HEK293 (cell line): ENCODE measurements around the gene HOXB9.

ENCODE experiments used
- EGR2 ChIP-seq: fragments of 450-650 bp; formaldehyde crosslinking; IDR thresholded peaks from 2 replicates; pipeline ENCODE4 v1.5.1; 2016; ENCODE audit warnings: low read depth, missing biosample characterization, missing genetic modification characterization
- KLF17 ChIP-seq: fragments of 450-650 bp; formaldehyde crosslinking; IDR thresholded peaks from 2 replicates; pipeline ENCODE4 v1.5.1; 2016; ENCODE audit warnings: missing biosample characterization, missing genetic modification characterization
- KLF8 ChIP-seq: fragments of 450-650 bp; formaldehyde crosslinking; IDR thresholded peaks from 2 replicates; pipeline ENCODE4 v1.5.1; 2016; ENCODE audit warnings: missing biosample characterization, missing genetic modification characterization
- SCRT2 ChIP-seq: fragments of 450-650 bp; formaldehyde crosslinking; IDR thresholded peaks from 2 replicates; pipeline ENCODE4 v1.5.1; 2016; ENCODE audit warnings: missing biosample characterization, missing genetic modification characterization
- ZBTB17 ChIP-seq: fragments of 450-650 bp; formaldehyde crosslinking; IDR thresholded peaks from 2 replicates; pipeline ENCODE4 v1.5.1; 2016; ENCODE audit warnings: missing biosample characterization, missing genetic modification characterization
- ZNF146 ChIP-seq: fragments of 450-650 bp; formaldehyde crosslinking; IDR thresholded peaks from 2 replicates; pipeline ENCODE4 v1.5.1; 2016; ENCODE audit warnings: missing biosample characterization, missing genetic modification characterization
- ZNF148 ChIP-seq: fragments of 450-650 bp; formaldehyde crosslinking; IDR thresholded peaks from 2 replicates; pipeline ENCODE4 v1.5.0; 2017; ENCODE audit warnings: missing biosample characterization, missing genetic modification characterization, borderline replicate concordance
- ZNF202 ChIP-seq: fragments of 450-650 bp; formaldehyde crosslinking; IDR thresholded peaks from 2 replicates; pipeline ENCODE4 v1.5.1; 2016; ENCODE audit warnings: missing biosample characterization, missing genetic modification characterization, borderline replicate concordance
- ZNF274 ChIP-seq, 2 experiments: fragments of 200-500 bp in 1 of 2; fragments of 450-650 bp in 1 of 2; sonication (Bioruptor generic) in 1 of 2; formaldehyde crosslinking in 1 of 2; IDR thresholded peaks; 2 replicates each; pipeline versions ENCODE4 v1.5.1 to v1.6.1; 2014 to 2016; ENCODE audit warnings: borderline replicate concordance in 1 of 2, inconsistent platforms in 1 of 2, low read length in 1 of 2, missing biosample characterization in 1 of 2, missing genetic modification characterization in 1 of 2
- ZNF324 ChIP-seq: fragments of 450-650 bp; formaldehyde crosslinking; IDR thresholded peaks from 2 replicates; pipeline ENCODE4 v1.5.1; 2016; ENCODE audit warnings: missing biosample characterization, missing genetic modification characterization
- ZNF404 ChIP-seq: fragments of 450-650 bp; formaldehyde crosslinking; IDR thresholded peaks from 2 replicates; pipeline ENCODE4 v1.5.1; 2017; ENCODE audit warnings: missing biosample characterization, missing genetic modification characterization
- ZNF426 ChIP-seq: fragments of 450-650 bp; formaldehyde crosslinking; IDR thresholded peaks from 2 replicates; pipeline ENCODE4 v1.5.1; 2017; ENCODE audit warnings: missing biosample characterization, missing genetic modification characterization, mild to moderate bottlenecking, inconsistent platforms, moderate library complexity
- ZNF510 ChIP-seq: fragments of 450-650 bp; formaldehyde crosslinking; IDR thresholded peaks from 2 replicates; pipeline ENCODE4 v1.5.1; 2018; ENCODE audit warnings: mild to moderate bottlenecking, missing genetic modification characterization, missing biosample characterization; ENCODE audit not compliant: insufficient replicate concordance
- ZNF514 ChIP-seq: fragments of 450-650 bp; formaldehyde crosslinking; IDR thresholded peaks from 2 replicates; pipeline ENCODE4 v1.5.1; 2016; ENCODE audit warnings: missing biosample characterization, missing genetic modification characterization
- ZNF558 ChIP-seq: fragments of 450-650 bp; formaldehyde crosslinking; IDR thresholded peaks from 2 replicates; pipeline ENCODE4 v1.5.1; 2016; ENCODE audit warnings: missing biosample characterization, missing genetic modification characterization
- ZNF571 ChIP-seq: fragments of 450-650 bp; formaldehyde crosslinking; IDR thresholded peaks from 2 replicates; pipeline ENCODE4 v1.5.0; 2017; ENCODE audit warnings: missing biosample characterization, missing genetic modification characterization
- ZNF600 ChIP-seq: fragments of 450-650 bp; formaldehyde crosslinking; IDR thresholded peaks from 2 replicates; pipeline ENCODE4 v1.5.1; 2016; ENCODE audit warnings: missing biosample characterization, missing genetic modification characterization
- ZNF623 ChIP-seq: fragments of 450-650 bp; formaldehyde crosslinking; IDR thresholded peaks from 2 replicates; pipeline ENCODE4 v1.5.1; 2016; ENCODE audit warnings: missing biosample characterization, missing genetic modification characterization
- ZNF624 ChIP-seq: fragments of 450-650 bp; formaldehyde crosslinking; IDR thresholded peaks from 2 replicates; pipeline ENCODE4 v1.5.1; 2017; ENCODE audit warnings: missing biosample characterization, missing genetic modification characterization
- ZNF777 ChIP-seq: fragments of 450-650 bp; formaldehyde crosslinking; IDR thresholded peaks from 2 replicates; pipeline ENCODE4 v1.5.1; 2017; ENCODE audit warnings: missing biosample characterization, missing genetic modification characterization, borderline replicate concordance
- ZSCAN18 ChIP-seq: fragments of 450-650 bp; formaldehyde crosslinking; IDR thresholded peaks from 2 replicates; pipeline ENCODE4 v1.5.1; 2016; ENCODE audit warnings: missing biosample characterization, missing genetic modification characterization
- TF ChIP-seq, protein P1 (sequence below): fragments of 450-650 bp; formaldehyde crosslinking; IDR thresholded peaks from 2 replicates; pipeline ENCODE4 v1.5.1; 2016; ENCODE audit warnings: missing biosample characterization, missing genetic modification characterization
- TF ChIP-seq, protein P2 (sequence below): fragments of 450-650 bp; formaldehyde crosslinking; IDR thresholded peaks from 2 replicates; pipeline ENCODE4 v1.5.1; 2017; ENCODE audit warnings: missing biosample characterization, missing genetic modification characterization
- TF ChIP-seq, protein P3 (sequence below): fragments of 450-650 bp; formaldehyde crosslinking; IDR thresholded peaks from 2 replicates; pipeline ENCODE4 v1.5.1; 2017; ENCODE audit warnings: missing biosample characterization, mild to moderate bottlenecking, missing genetic modification characterization, moderate library complexity
- TF ChIP-seq, protein P4 (sequence below): fragments of 450-650 bp; formaldehyde crosslinking; IDR thresholded peaks from 2 replicates; pipeline ENCODE4 v1.5.1; 2016; ENCODE audit warnings: missing biosample characterization, missing genetic modification characterization

Gene HOXB9

GRCh38 chr17:48576479-48577309 is 49.5 kb downstream of the HOXB9 start (continued):
- TF ChIP-seq, protein P1, sequence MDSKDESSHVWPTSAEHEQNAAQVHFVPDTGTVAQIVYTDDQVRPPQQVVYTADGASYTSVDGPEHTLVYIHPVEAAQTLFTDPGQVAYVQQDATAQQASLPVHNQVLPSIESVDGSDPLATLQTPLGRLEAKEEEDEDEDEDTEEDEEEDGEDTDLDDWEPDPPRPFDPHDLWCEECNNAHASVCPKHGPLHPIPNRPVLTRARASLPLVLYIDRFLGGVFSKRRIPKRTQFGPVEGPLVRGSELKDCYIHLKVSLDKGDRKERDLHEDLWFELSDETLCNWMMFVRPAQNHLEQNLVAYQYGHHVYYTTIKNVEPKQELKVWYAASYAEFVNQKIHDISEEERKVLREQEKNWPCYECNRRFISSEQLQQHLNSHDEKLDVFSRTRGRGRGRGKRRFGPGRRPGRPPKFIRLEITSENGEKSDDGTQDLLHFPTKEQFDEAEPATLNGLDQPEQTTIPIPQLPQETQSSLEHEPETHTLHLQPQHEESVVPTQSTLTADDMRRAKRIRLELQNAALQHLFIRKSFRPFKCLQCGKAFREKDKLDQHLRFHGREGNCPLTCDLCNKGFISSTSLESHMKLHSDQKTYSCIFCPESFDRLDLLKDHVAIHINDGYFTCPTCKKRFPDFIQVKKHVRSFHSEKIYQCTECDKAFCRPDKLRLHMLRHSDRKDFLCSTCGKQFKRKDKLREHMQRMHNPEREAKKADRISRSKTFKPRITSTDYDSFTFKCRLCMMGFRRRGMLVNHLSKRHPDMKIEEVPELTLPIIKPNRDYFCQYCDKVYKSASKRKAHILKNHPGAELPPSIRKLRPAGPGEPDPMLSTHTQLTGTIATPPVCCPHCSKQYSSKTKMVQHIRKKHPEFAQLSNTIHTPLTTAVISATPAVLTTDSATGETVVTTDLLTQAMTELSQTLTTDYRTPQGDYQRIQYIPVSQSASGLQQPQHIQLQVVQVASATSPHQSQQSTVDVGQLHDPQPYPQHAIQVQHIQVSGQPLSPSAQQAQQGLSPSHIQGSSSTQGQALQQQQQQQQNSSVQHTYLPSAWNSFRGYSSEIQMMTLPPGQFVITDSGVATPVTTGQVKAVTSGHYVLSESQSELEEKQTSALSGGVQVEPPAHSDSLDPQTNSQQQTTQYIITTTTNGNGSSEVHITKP (tag by site-specific recombination) = no peak
- no peak for TF ChIP-seq ZBTB17
- TF ChIP-seq EGR2 = peak; percentile 72
- no peak for TF ChIP-seq ZNF571 (tag by site-specific recombination)
- TF ChIP-seq KLF17 (tag by site-specific recombination) = no peak
- no peak for TF ChIP-seq ZNF274 (IDR thresholded peaks at IDR 0.05; ENCODE audit: low read length)
- no peak for TF ChIP-seq ZNF274 (tag by site-specific recombination; IDR thresholded peaks at IDR 0.05; ENCODE audit: borderline replicate concordance)
- TF ChIP-seq, protein P2, sequence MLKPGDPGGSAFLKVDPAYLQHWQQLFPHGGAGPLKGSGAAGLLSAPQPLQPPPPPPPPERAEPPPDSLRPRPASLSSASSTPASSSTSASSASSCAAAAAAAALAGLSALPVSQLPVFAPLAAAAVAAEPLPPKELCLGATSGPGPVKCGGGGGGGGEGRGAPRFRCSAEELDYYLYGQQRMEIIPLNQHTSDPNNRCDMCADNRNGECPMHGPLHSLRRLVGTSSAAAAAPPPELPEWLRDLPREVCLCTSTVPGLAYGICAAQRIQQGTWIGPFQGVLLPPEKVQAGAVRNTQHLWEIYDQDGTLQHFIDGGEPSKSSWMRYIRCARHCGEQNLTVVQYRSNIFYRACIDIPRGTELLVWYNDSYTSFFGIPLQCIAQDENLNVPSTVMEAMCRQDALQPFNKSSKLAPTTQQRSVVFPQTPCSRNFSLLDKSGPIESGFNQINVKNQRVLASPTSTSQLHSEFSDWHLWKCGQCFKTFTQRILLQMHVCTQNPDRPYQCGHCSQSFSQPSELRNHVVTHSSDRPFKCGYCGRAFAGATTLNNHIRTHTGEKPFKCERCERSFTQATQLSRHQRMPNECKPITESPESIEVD (tag by site-specific recombination) = no peak
- no peak for TF ChIP-seq ZSCAN18 (tag by site-specific recombination)
- peak; percentile 94 for TF ChIP-seq ZNF600 (tag by site-specific recombination)
- no peak; the same call in 1 of the 2 replicates for TF ChIP-seq KLF8 (tag by site-specific recombination)
- no peak for TF ChIP-seq ZNF510 (tag by site-specific recombination)
- no peak for TF ChIP-seq ZNF324 (tag by site-specific recombination)
- no peak for TF ChIP-seq ZNF404 (tag by site-specific recombination)
- no peak for TF ChIP-seq ZNF558
- TF ChIP-seq ZNF624 (tag by site-specific recombination) = no peak
- TF ChIP-seq ZNF202 (tag by site-specific recombination) = no peak
- TF ChIP-seq ZNF426 (tag by site-specific recombination) = no peak
- TF ChIP-seq, protein P3, sequence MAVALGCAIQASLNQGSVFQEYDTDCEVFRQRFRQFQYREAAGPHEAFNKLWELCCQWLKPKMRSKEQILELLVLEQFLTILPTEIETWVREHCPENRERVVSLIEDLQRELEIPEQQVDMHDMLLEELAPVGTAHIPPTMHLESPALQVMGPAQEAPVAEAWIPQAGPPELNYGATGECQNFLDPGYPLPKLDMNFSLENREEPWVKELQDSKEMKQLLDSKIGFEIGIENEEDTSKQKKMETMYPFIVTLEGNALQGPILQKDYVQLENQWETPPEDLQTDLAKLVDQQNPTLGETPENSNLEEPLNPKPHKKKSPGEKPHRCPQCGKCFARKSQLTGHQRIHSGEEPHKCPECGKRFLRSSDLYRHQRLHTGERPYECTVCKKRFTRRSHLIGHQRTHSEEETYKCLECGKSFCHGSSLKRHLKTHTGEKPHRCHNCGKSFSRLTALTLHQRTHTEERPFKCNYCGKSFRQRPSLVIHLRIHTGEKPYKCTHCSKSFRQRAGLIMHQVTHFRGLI (tag by site-specific recombination) = no peak
- no peak for TF ChIP-seq ZNF148 (tag by site-specific recombination)
- TF ChIP-seq ZNF777 (tag by site-specific recombination) = no peak
- TF ChIP-seq ZNF146 (tag by site-specific recombination) = no peak
- no peak for TF ChIP-seq SCRT2 (tag by site-specific recombination)
- no peak for TF ChIP-seq ZNF623 (tag by site-specific recombination)
- TF ChIP-seq ZNF514 = no peak
- TF ChIP-seq, protein P4, sequence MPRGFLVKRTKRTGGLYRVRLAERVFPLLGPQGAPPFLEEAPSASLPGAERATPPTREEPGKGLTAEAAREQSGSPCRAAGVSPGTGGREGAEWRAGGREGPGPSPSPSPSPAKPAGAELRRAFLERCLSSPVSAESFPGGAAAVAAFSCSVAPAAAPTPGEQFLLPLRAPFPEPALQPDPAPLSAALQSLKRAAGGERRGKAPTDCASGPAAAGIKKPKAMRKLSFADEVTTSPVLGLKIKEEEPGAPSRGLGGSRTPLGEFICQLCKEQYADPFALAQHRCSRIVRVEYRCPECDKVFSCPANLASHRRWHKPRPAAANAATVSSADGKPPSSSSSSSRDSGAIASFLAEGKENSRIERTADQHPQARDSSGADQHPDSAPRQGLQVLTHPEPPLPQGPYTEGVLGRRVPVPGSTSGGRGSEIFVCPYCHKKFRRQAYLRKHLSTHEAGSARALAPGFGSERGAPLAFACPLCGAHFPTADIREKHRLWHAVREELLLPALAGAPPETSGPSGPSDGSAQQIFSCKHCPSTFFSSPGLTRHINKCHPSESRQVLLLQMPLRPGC (tag by site-specific recombination) = no peak
